ENCODE results near the gene SPATA9. TPM values are rescaled to one million over a fixed set of nuclear protein-coding genes. Genes with fewer than 3 reads are reported as not detected.
A peak's percentile ranks its signal among the peaks of the same experiment; 100 is the strongest.

The SPATA9 gene
- total and polyA plus RNA-seq, 9 of the 15 experiments (the other 6 are each of a cell fraction or from before 2014, with no cell fraction given), result 0.16 to 5.5 (median 0.39) TPM; not detected in 3

DNA sequence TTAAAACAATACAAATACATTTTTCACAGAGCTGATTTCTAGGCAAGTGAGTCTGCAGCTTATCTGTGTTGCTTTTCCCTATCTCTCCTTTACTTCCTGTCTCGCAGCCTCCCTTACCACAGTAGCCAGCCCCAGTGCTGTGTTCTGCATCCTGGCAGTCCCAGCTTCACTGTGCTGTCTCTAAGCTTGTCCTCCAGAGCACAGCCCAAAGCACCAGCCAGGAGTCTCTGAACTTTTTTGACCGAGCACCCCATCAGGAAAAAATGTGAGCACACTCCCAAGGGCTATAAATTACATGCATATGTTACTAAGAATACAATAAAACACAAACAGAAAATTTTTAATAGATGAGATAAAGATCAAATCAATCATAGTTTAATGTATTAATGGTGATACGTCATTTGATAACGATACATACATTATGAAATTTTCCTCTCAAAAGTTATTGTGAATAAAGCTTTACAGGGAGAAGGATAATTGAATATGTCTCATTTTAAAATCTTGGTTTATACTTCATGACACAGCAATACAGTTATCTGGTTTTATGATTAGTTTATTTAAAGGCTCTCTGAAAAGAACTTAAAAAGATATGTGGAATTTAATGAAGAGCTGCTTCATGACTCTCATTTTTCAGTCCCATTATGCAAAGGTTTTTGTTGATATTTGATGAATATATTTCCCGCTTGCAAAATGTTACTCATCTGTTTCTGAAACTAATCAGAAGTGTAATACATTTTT lies 41.0 kb upstream of the SPATA9 start (continued):
- no peak for TF ChIP-seq PBX2 (CRISPR knock-in tag; IDR thresholded peaks at IDR 0.05; ENCODE audit: low read depth)
- no peak for TF ChIP-seq PBX2 (tag; conservative IDR thresholded peaks at IDR 0.05; ENCODE audit: low read depth)
- 0 out of 2 replicates have a peak, but pooled peaks have one; percentile 36 for TF ChIP-seq RNF2 (IDR thresholded peaks at IDR 0.05)
- TF ChIP-seq ZC3H11A (IDR thresholded peaks at IDR 0.05; ENCODE audit: low read depth, low read length), result no peak
- TF ChIP-seq KDM4B (IDR thresholded peaks at IDR 0.05; ENCODE audit: borderline replicate concordance in 2 of 2, low read depth in 1 of 2), result no peak
- no peak for TF ChIP-seq KLF6 (CRISPR knock-in tag; IDR thresholded peaks at IDR 0.05; ENCODE audit: borderline replicate concordance)
- no peak for TF ChIP-seq ZNF695 (CRISPR knock-in tag; IDR thresholded peaks at IDR 0.05)
- TF ChIP-seq JUND (IDR thresholded peaks at IDR 0.05; ENCODE audit: borderline replicate concordance, low read depth, low read length), result peak; percentile 65
- TF ChIP-seq JUND (tag; IDR thresholded peaks at IDR 0.05; ENCODE audit: borderline replicate concordance, low read depth, low read length), result peak; percentile 73; the same call in 1 of the 3 replicates
- TF ChIP-seq TSC22D4 (tag; IDR thresholded peaks at IDR 0.05), result no peak
- TF ChIP-seq GABPB1 (CRISPR knock-in tag; IDR thresholded peaks at IDR 0.05), result 0 out of 2 replicates have a peak, but pooled peaks have one; percentile 23
- no peak for TF ChIP-seq PTRF (tag; IDR thresholded peaks at IDR 0.05)
- TF ChIP-seq CXXC5 (CRISPR knock-in tag; IDR thresholded peaks at IDR 0.05), result peak; percentile 41; the same call in 1 of the 2 replicates
- 0 out of 4 replicates have a peak, but pooled peaks of 1 of the 2 experiments have one; percentile 9 for TF ChIP-seq SRF (CRISPR knock-in tag; IDR thresholded peaks at IDR 0.05)
- TF ChIP-seq, protein P1, sequence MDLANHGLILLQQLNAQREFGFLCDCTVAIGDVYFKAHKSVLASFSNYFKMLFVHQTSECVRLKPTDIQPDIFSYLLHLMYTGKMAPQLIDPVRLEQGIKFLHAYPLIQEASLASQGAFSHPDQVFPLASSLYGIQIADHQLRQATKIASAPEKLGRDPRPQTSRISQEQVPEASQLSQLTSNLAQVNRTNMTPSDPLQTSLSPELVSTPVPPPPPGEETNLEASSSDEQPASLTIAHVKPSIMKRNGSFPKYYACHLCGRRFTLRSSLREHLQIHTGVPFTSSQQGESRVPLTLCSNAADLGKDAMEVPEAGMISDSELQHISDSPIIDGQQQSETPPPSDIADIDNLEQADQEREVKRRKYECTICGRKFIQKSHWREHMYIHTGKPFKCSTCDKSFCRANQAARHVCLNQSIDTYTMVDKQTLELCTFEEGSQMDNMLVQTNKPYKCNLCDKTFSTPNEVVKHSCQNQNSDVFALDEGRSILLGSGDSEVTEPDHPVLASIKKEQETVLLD (IDR thresholded peaks at IDR 0.05), result peak; percentile 64
- peak; percentile 79 for TF ChIP-seq C11orf30 (IDR thresholded peaks at IDR 0.05; ENCODE audit: low read depth)
- TF ChIP-seq ETV1 (tag; conservative IDR thresholded peaks at IDR 0.05; ENCODE audit: low read depth), result peak; percentile 99
- 0 out of 2 replicates have a peak, but pooled peaks have one; percentile 53 for TF ChIP-seq POLR2H (tag; IDR thresholded peaks at IDR 0.05; ENCODE audit: low read depth)
- no peak for TF ChIP-seq HDAC3 (IDR thresholded peaks at IDR 0.05; ENCODE audit: borderline replicate concordance, partially characterized antibody)
- TF ChIP-seq CHCHD3 (CRISPR knock-in tag; IDR thresholded peaks at IDR 0.05), result no peak
- no peak for TF ChIP-seq ZFX (CRISPR knock-in tag; IDR thresholded peaks at IDR 0.05)
- peak in 1 of 2 experiments; percentile 27; a peak in 2 of 4 replicates for TF ChIP-seq KDM1A (IDR thresholded peaks at IDR 0.05)
- TF ChIP-seq ATF7 (IDR thresholded peaks at IDR 0.05), result peak; percentile 31; the same call in 1 of the 2 replicates
- TF ChIP-seq TRIM24 (IDR thresholded peaks at IDR 0.05), result peak in 1 of 2 experiments; percentile 55; a peak in 1 of 4 replicates
- TF ChIP-seq NFIC (IDR thresholded peaks at IDR 0.05), result no peak
- no peak for TF ChIP-seq KDM2B (CRISPR knock-in tag; IDR thresholded peaks at IDR 0.05)
- TF ChIP-seq FOXK1 (CRISPR knock-in tag; IDR thresholded peaks at IDR 0.05; ENCODE audit: borderline replicate concordance), result no peak
